GM23248 (cell line): Measurements from ENCODE around the gene NBEAL1. TPM values are rescaled to one million over a fixed set of nuclear protein-coding genes. Genes with fewer than 3 reads are reported as not detected.
"Not testable (repeated sequence)": the region's sequence is repeated elsewhere in the genome, so short reads cannot be mapped to it uniquely, and the experiment has no call there.

Experiments used
- DNase-seq: peaks from one replicate; pipeline ENCODE4 v3.0.0-alpha.2; 2015
- H2AFZ ChIP-seq: fragments of 200-600 bp; sonication (generic); 2 replicates; pipeline ENCODE4 v1.6.1; 2016; ENCODE audit warnings: antibody characterized with exemption
- H3F3A ChIP-seq: fragments of 200-600 bp; sonication (generic); 2 replicates; pipeline ENCODE4 v1.6.1; 2016; ENCODE audit warnings: mild to moderate bottlenecking, antibody characterized with exemption, mixed run types; ENCODE audit not compliant: insufficient read depth
- H3K27ac ChIP-seq: fragments of 200-600 bp; sonication (generic); 2 replicates; pipeline ENCODE4 v1.5.1; 2016; ENCODE audit warnings: mild to moderate bottlenecking
- H3K27me3 ChIP-seq: fragments of 200-600 bp; sonication (generic); replicated peaks from 2 replicates; pipeline ENCODE4 v1.6.1; 2016; ENCODE audit warnings: mild to moderate bottlenecking; ENCODE audit not compliant: insufficient read depth
- H3K36me3 ChIP-seq: fragments of 200-600 bp; sonication (generic); 2 replicates; pipeline ENCODE4 v1.6.1; 2016; ENCODE audit warnings: low read depth, mild to moderate bottlenecking
- H3K4me1 ChIP-seq: fragments of 200-600 bp; sonication (generic); 2 replicates; pipeline ENCODE4 v1.6.1; 2016; ENCODE audit warnings: mild to moderate bottlenecking; ENCODE audit not compliant: insufficient read depth
- H3K4me2 ChIP-seq: fragments of 200-600 bp; sonication (generic); one replicate; pipeline ENCODE4 v1.6.1; 2016; ENCODE audit warnings: mild to moderate bottlenecking; ENCODE audit not compliant: unreplicated experiment
- H3K4me3 ChIP-seq: fragments of 200-600 bp; sonication (generic); 2 replicates; pipeline ENCODE4 v1.5.1; 2016; ENCODE audit warnings: mild to moderate bottlenecking
- H3K79me2 ChIP-seq: fragments of 200-600 bp; sonication (generic); 2 replicates; pipeline ENCODE4 v1.6.1; 2016; ENCODE audit warnings: mild to moderate bottlenecking; ENCODE audit not compliant: insufficient read depth
- H3K9ac ChIP-seq: fragments of 200-600 bp; sonication (generic); 2 replicates; pipeline ENCODE4 v1.6.1; 2016; ENCODE audit warnings: mild to moderate bottlenecking
- H3K9me2 ChIP-seq: fragments of 200-600 bp; sonication (generic); 2 replicates; pipeline ENCODE4 v1.6.1; 2016; ENCODE audit warnings: mixed run types, mild to moderate bottlenecking, moderate library complexity; ENCODE audit not compliant: insufficient read depth
- H3K9me3 ChIP-seq: fragments of 200-600 bp; sonication (generic); one replicate; pipeline ENCODE4 v1.6.1; 2017; ENCODE audit warnings: low read depth
- H4K20me1 ChIP-seq: fragments of 200-600 bp; sonication (generic); 2 replicates; pipeline ENCODE4 v1.6.0; 2016; ENCODE audit not compliant: insufficient read depth
- EZH2 ChIP-seq: fragments of 200-600 bp; sonication (generic); IDR thresholded peaks from 2 replicates; pipeline ENCODE4 v1.6.1; 2018; ENCODE audit warnings: antibody characterized with exemption, mild to moderate bottlenecking; ENCODE audit not compliant: insufficient read depth, poor library complexity, severe bottlenecking
- EZH2phosphoT487 ChIP-seq: fragments of 200-600 bp; sonication (generic); IDR thresholded peaks from 2 replicates; pipeline ENCODE4 v1.6.1; 2018; ENCODE audit warnings: antibody characterized with exemption, moderate library complexity, mild to moderate bottlenecking, low read depth; ENCODE audit not compliant: insufficient read depth
- WGBS, 2 experiments: methylation state at CpG; one replicate each; pipeline ENCODE4 v1.1.6; 2015 to 2017; ENCODE audit warnings: low lambda C conversion rate in 2 of 2, low coverage in 1 of 2; ENCODE audit errors: missing lambda C conversion rate in 2 of 2; 5-methylcytosine and 5-hydroxymethylcytosine counted together
- in situ Hi-C: fragments of 300-500 bp; cut with MboI; formaldehyde crosslinking; loops from 2 replicates; pipeline ENCODE4 v1.15.0; 2020
- polyA plus RNA-seq: library from polyadenylated mRNA; unstranded; fragments of >200 nt; fragmentation: Nextera tagmentation; extraction: Ambion mirVana; gene quantifications from 2 replicates; pipeline ENCODE4 v1.2.1, GENCODE V29; 2016
- total RNA-seq: library from RNA; depleted of rRNA; stranded (reverse); fragments of >200 nt; shearing (Covaris generic); gene quantifications from 2 replicates; pipeline ENCODE4 v1.2.3, GENCODE V29; 2014

The NBEAL1 gene
- total and polyA plus RNA-seq, 2 experiments from 2014 or later, result 23.6 to 36.0 TPM

DNA sequence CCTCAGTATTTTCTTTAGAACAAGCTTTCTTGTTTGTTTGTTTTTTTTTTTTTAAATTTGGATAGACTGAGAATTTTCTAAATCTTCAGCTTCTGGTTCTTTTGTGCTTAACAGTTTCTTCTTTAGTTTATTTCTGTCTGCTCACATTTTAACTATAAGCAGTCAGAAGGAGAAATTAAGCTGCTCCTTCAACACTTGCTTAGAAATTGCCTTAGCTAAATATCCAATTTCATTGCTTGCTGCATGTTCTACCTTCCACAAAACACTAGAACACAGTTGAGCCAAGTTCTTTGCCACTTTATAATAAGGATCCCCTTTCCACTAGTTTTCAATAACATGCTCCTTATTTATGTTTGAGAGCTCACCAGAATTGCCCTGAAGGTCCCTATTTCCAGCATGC lies 57.7 kb downstream of the NBEAL1 start:
- no peaks in the 10 kb centered on the region for H3K9me3 ChIP-seq
- TF ChIP-seq EZH2phosphoT487 (no peak), EZH2 (no peak)
- in situ Hi-C loops, result no loop called here

DNA sequence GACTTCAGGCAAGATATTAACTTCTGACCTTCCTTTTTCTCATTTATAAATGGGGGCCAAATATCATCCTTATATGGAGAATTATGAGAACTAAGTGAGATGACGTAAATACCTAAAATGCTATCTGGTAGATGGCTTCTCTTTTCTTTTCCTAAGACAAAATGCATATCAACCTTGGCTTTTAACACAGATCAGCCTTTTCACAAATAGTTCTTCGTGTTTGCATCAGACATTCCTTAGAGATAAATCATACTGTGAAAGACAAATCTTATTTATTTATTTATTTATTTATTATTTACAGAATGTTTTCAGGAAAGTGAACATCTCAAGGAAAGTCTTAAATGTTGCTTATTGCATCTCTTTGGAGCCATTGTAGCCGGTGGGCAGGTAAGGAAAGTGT lies 62.8 kb downstream of the NBEAL1 start:
- Histone ChIP-seq H3K36me3 (peaks cover 46% of the 10 kb centered on the region), H3K27ac (no peak overlapping the region), H3K4me1 (peaks cover 7% of the 10 kb centered on the region; the same call in 1 of the 2 replicates), H3F3A (0 out of 2 replicates have a peak, but pooled peaks cover 7% of the 10 kb centered on the region), H3K79me2 (peaks cover 15% of the 10 kb centered on the region), H3K4me2 (peak overlapping the region; percentile 27), H2AFZ (no peak overlapping the region), H3K9me2 (no peaks in the 10 kb centered on the region), H3K4me3 (no peak overlapping the region), H3K9ac (no peak overlapping the region), H3K27me3 (no peaks in the 10 kb centered on the region), H4K20me1 (no peaks in the 10 kb centered on the region), H3K9me3 (no peaks in the 10 kb centered on the region)
- WGBS, 2 experiments, result 70 to 74% methylated on average over 3 of the region's 3 CpGs
- no peak for TF ChIP-seq EZH2phosphoT487
- no peak for TF ChIP-seq EZH2
- in situ Hi-C loops, result no loop called here
- DNase-seq, result peak; percentile 48

More for the DNA sequence above, 57.7 kb downstream of the NBEAL1 start:
- H4K20me1 ChIP-seq, result no peaks in the 10 kb centered on the region
- no peaks in the 10 kb centered on the region for H3K9me2 ChIP-seq
- H3K9ac ChIP-seq, result no peak overlapping the region
- no peaks in the 10 kb centered on the region for H3F3A ChIP-seq
- H3K27me3 ChIP-seq, result no peaks in the 10 kb centered on the region
- no peak overlapping the region for H2AFZ ChIP-seq
- H3K36me3 ChIP-seq, result peaks cover 50% of the 10 kb centered on the region
- H3K27ac ChIP-seq, result no peak overlapping the region
- peaks cover 16% of the 10 kb centered on the region for H3K79me2 ChIP-seq
- no peak overlapping the region for H3K4me3 ChIP-seq
- H3K4me1 ChIP-seq, result peaks cover 4% of the 10 kb centered on the region; the same call in 1 of the 2 replicates
- no peak for DNase-seq
- no peak overlapping the region for H3K4me2 ChIP-seq

DNA sequence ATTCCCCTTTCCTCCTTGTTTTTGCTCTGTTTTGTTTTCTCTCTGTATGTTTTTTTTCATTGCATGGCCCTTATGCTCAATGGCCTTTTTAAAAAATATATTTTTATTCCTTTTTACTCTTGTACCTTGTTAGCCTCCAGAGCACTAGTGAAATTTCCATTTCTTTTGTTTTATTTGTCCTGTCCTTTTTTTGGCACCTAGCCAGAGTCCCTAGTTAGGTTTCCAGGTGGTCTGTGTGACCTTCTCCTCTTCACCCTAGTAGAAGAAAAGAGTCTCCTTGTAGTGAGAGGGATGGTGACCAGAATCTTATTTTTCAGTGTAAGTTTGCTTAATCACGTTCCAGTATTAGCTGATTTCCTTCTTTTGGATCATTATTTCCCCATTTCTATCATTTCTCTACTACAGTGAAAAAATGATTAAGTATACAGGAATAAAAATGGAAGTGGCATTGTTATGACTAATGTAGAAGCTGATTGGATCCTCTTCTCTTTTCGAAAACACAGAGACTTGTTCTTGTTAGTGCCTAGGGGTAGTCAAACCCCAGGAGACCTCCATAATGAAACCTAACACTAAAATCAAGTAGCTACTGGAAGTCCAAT lies 65.9 kb downstream of the NBEAL1 start:
- TF ChIP-seq EZH2, result no peak
- TF ChIP-seq EZH2phosphoT487, result no peak

DNA sequence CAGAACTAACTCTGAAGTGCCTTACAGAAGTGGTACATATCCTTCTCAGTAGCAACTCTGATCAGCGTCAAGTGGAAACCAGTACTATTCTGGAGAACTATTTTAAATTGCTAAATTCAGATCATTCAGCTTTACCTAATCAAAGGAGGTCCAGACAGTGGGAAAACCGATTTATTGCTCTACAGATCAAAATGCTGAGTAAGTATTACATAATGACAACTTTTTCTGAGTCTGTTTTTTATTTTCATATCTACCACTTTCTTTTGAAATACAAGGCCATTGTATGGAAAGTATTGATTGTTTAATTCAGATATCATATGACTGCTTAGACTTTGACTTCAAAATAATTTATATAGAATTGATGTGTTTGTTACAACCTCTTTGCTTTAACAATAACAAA lies 68.7 kb downstream of the NBEAL1 start:
- Histone ChIP-seq H3K36me3 (peaks cover 62% of the 10 kb centered on the region), H3K27ac (no peak overlapping the region), H3K4me1 (no peaks in the 10 kb centered on the region), H3K27me3 (no peaks in the 10 kb centered on the region), H3K4me2 (no peak overlapping the region), H3K9ac (no peak overlapping the region), H4K20me1 (no peaks in the 10 kb centered on the region), H2AFZ (no peak overlapping the region), H3K4me3 (no peak overlapping the region), H3K9me2 (no peaks in the 10 kb centered on the region), H3K9me3 (no peaks in the 10 kb centered on the region), H3K79me2 (no peaks in the 10 kb centered on the region), H3F3A (0 out of 2 replicates have a peak, but pooled peaks cover 7% of the 10 kb centered on the region)
- 92 to 93% methylated on average over 2 of the region's 2 CpGs for WGBS, 2 experiments
- in situ Hi-C loops, result no loop called here
- DNase-seq, result no peak
- TF ChIP-seq EZH2, result no peak
- no peak for TF ChIP-seq EZH2phosphoT487

More for the DNA sequence above, 65.9 kb downstream of the NBEAL1 start:
- Histone ChIP-seq H3K9me2 (no peaks in the 10 kb centered on the region), H3K27me3 (no peaks in the 10 kb centered on the region), H3K36me3 (peaks cover 57% of the 10 kb centered on the region), H3F3A (0 out of 2 replicates have a peak, but pooled peaks cover 7% of the 10 kb centered on the region), H3K27ac (no peak overlapping the region), H4K20me1 (no peaks in the 10 kb centered on the region), H3K4me3 (no peak overlapping the region), H3K4me1 (peaks cover 7% of the 10 kb centered on the region; the same call in 1 of the 2 replicates), H2AFZ (no peak overlapping the region), H3K4me2 (no peak overlapping the region), H3K79me2 (no peaks in the 10 kb centered on the region; the same call in 1 of the 2 replicates), H3K9me3 (no peaks in the 10 kb centered on the region), H3K9ac (no peak overlapping the region)
- DNase-seq, result no peak
- in situ Hi-C loops, result no loop called here
- WGBS, 2 experiments, result 94 to 100% methylated on average over 2 of the region's 2 CpGs

DNA sequence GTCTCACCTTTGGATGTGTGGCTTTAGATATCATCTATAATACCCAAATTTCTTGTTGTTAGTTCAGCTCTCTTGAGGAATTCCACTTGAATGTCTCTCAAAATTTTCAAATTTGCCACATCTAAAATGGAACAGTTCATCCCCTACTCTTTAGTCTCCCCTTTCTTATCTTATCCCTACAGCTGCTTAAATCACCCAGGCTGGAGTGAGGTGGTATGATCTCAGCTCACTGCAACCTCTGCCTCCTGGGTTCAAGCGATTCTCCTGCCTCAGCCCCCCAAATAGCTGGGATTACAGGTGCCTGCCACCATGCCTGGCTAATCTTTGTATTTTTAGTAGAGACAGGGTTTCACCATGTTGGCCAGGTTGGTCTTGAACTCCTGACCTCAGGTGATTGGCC lies 71.7 kb downstream of the NBEAL1 start:
- H3F3A ChIP-seq, H2AFZ ChIP-seq, H3K27me3 ChIP-seq, H3K4me3 ChIP-seq, H3K27ac ChIP-seq, DNase-seq, H3K4me2 ChIP-seq, H3K79me2 ChIP-seq, H3K4me1 ChIP-seq, H4K20me1 ChIP-seq, H3K9me3 ChIP-seq, H3K9me2 ChIP-seq, H3K9ac ChIP-seq, in situ Hi-C loops: not testable (repeated sequence)
- peaks cover 42% of the 10 kb centered on the region for H3K36me3 ChIP-seq
- 83 to 96% methylated on average over 1 of the region's 1 CpG for WGBS, 2 experiments

DNA sequence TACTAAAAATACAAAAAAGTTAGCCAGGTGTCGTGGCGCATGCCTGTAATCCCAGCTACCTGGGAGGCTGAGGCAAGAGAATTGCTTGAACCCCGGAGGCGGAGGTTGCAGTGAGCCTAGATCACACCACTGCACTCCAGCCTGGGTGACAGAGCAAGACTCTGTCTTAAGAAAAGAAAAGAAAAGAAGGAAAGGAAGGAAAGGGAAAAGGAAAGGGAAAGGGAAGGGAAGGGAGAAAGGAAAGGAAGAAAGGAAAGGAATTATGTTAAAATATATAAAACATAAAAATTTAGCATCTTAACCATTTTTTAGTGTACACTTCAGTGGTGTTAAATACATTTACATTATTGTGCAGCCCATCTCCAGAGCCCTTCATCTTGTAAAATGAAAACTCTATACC lies 76.0 kb downstream of the NBEAL1 start:
- H3K27ac ChIP-seq, DNase-seq, H2AFZ ChIP-seq, H3K79me2 ChIP-seq, H3K4me2 ChIP-seq, H3K9ac ChIP-seq, H4K20me1 ChIP-seq, H3K9me3 ChIP-seq, in situ Hi-C loops, H3K27me3 ChIP-seq, H3K4me3 ChIP-seq, H3K9me2 ChIP-seq, H3F3A ChIP-seq, H3K4me1 ChIP-seq: not testable (repeated sequence)
- peaks cover 19% of the 10 kb centered on the region for H3K36me3 ChIP-seq
- WGBS, 2 experiments, result 97 to 100% methylated on average over 3 to 4 of the region's 4 CpGs
